ENCODE measurements around the gene MED27.

GRCh38 chr9:131873891-131874440 is 205.7 kb downstream of the MED27 start:
- TF ChIP-seq CTCF (IDR thresholded peaks at IDR 0.05) (no peak), POLR2AphosphoS5 (IDR thresholded peaks at IDR 0.05) (no peak), POLR2A (IDR thresholded peaks at IDR 0.05; ENCODE audit: low read depth) (no peak)
